ENCODE results near the gene TMEM132D.

The TMEM132D gene

GRCh38 chr12:129696405-129696804 is 207.4 kb downstream of the TMEM132D start:
- POLR2A ChIA-PET, result no interaction called here

GRCh38 chr12:129693731-129694130 is 210.1 kb downstream of the TMEM132D start:
- POLR2A ChIA-PET, result no interaction called here
- CTCF ChIA-PET, result no interaction called here
- H3K4me1 ChIP-seq (ENCODE audit: control insufficient read depth, insufficient read depth, low read length), result no peaks in the 10 kb centered on the region
- no peak overlapping the region for H3K27ac ChIP-seq (ENCODE audit: extremely low read depth, low read depth, low read length)
- no peak overlapping the region for H3K4me3 ChIP-seq (ENCODE audit: low read depth, low read length)
- no peaks in the 10 kb centered on the region for H3K36me3 ChIP-seq (ENCODE audit: control insufficient read depth in 2 of 2, insufficient read depth in 1 of 2, low read length in 2 of 2)
- H3K9me3 ChIP-seq (ENCODE audit: control insufficient read depth, insufficient read depth, low read depth, low read length), result no peaks in the 10 kb centered on the region
- no peak for TF ChIP-seq ZNF677 (tag by site-specific recombination; IDR thresholded peaks at IDR 0.05)
- no peak for TF ChIP-seq ZSCAN5A (tag by site-specific recombination; IDR thresholded peaks at IDR 0.05)
- TF ChIP-seq ZNF23 (tag by site-specific recombination; IDR thresholded peaks at IDR 0.05; ENCODE audit: borderline replicate concordance), result no peak
- no peak for TF ChIP-seq ZNF449 (tag by site-specific recombination; IDR thresholded peaks at IDR 0.05)
- no peak for TF ChIP-seq ZFP41 (tag by site-specific recombination; IDR thresholded peaks at IDR 0.05; ENCODE audit: borderline replicate concordance)
- no peak for TF ChIP-seq ZNF473 (tag by site-specific recombination; IDR thresholded peaks at IDR 0.05)
- no peak for TF ChIP-seq ZBTB7A (tag by site-specific recombination; IDR thresholded peaks at IDR 0.05; ENCODE audit: low read depth)
- TF ChIP-seq KLF10 (tag by site-specific recombination; IDR thresholded peaks at IDR 0.05), result no peak
- TF ChIP-seq ZNF654 (tag by site-specific recombination; IDR thresholded peaks at IDR 0.05; ENCODE audit: low read depth), result no peak

More at GRCh38 chr12:129696405-129696804, 207.4 kb downstream of the TMEM132D start:
- H3K4me1 ChIP-seq (ENCODE audit: control insufficient read depth, insufficient read depth, low read length), result no peaks in the 10 kb centered on the region
- TF ChIP-seq ZNF223 (tag by site-specific recombination; IDR thresholded peaks at IDR 0.05), result no peak
- no peak for TF ChIP-seq ZNF488 (tag by site-specific recombination; IDR thresholded peaks at IDR 0.05)
- TF ChIP-seq ZNF596 (tag by site-specific recombination; IDR thresholded peaks at IDR 0.05), result no peak
- TF ChIP-seq PRDM4 (tag by site-specific recombination; IDR thresholded peaks at IDR 0.05), result no peak
- no peak for TF ChIP-seq ZNF785 (tag by site-specific recombination; IDR thresholded peaks at IDR 0.05)
- no peak for TF ChIP-seq BCL11B (tag by site-specific recombination; IDR thresholded peaks at IDR 0.05; ENCODE audit: low read depth)
- no peak for TF ChIP-seq ZNF311 (tag by site-specific recombination; IDR thresholded peaks at IDR 0.05; ENCODE audit: borderline replicate concordance)
- no peak for TF ChIP-seq GLI2 (tag by site-specific recombination; IDR thresholded peaks at IDR 0.05; ENCODE audit: borderline replicate concordance, low read depth)
- TF ChIP-seq ZNF623 (tag by site-specific recombination; IDR thresholded peaks at IDR 0.05), result no peak
- TF ChIP-seq ZNF133 (tag by site-specific recombination; IDR thresholded peaks at IDR 0.05), result no peak
- TF ChIP-seq ZBTB11 (tag by site-specific recombination; conservative IDR thresholded peaks at IDR 0.05; ENCODE audit: low read depth), result no peak
- TF ChIP-seq ZNF23 (tag by site-specific recombination; IDR thresholded peaks at IDR 0.05; ENCODE audit: borderline replicate concordance), result no peak
- TF ChIP-seq ZNF549 (tag by site-specific recombination; IDR thresholded peaks at IDR 0.05), result no peak
- no peak for TF ChIP-seq ZFP3 (tag by site-specific recombination; IDR thresholded peaks at IDR 0.05; ENCODE audit: low read depth)
- TF ChIP-seq SCRT1 (tag by site-specific recombination; IDR thresholded peaks at IDR 0.05; ENCODE audit: borderline replicate concordance), result no peak
- no peak for TF ChIP-seq ZNF423 (tag by site-specific recombination; IDR thresholded peaks at IDR 0.05)
- TF ChIP-seq ZNF175 (tag by site-specific recombination; IDR thresholded peaks at IDR 0.05), result no peak
- TF ChIP-seq ZNF174 (tag by site-specific recombination; IDR thresholded peaks at IDR 0.05), result no peak
- H3K36me3 ChIP-seq (ENCODE audit: control insufficient read depth in 2 of 2, insufficient read depth in 1 of 2, low read length in 2 of 2), result no peaks in the 10 kb centered on the region
- H3K4me3 ChIP-seq (ENCODE audit: low read depth, low read length), result no peak overlapping the region
- no peak overlapping the region for H3K27ac ChIP-seq (ENCODE audit: extremely low read depth, low read depth, low read length)
- no peaks in the 10 kb centered on the region for H3K9me3 ChIP-seq (ENCODE audit: control insufficient read depth, insufficient read depth, low read depth, low read length)
- CTCF ChIA-PET, result no interaction called here

All from HEK293 (cell line).